ACC112 (cell line): ENCODE data around the gene COPS3.

Experiments used
- H2AFZ ChIP-seq: fragments of 200-600 bp; sonication (generic); one replicate; pipeline ENCODE4 v1.6.0; 2017; ENCODE audit warnings: antibody characterized with exemption, low read length; ENCODE audit not compliant: unreplicated experiment
- H3K27ac ChIP-seq: fragments of 200-600 bp; sonication (generic); 2 replicates; pipeline ENCODE4 v1.5.1; 2014; ENCODE audit warnings: low read depth, mild to moderate bottlenecking, antibody characterized with exemption, low read length, moderate library complexity
- H3K27me3 ChIP-seq: fragments of 200-600 bp; sonication (generic); 2 replicates; pipeline ENCODE4 v1.6.1; 2014; ENCODE audit warnings: mild to moderate bottlenecking, antibody characterized with exemption, low read length, moderate library complexity, mixed read lengths; ENCODE audit not compliant: insufficient read depth
- H3K36me3 ChIP-seq: fragments of 200-600 bp; sonication (generic); 2 replicates; pipeline ENCODE4 v1.6.1; 2016; ENCODE audit warnings: mild to moderate bottlenecking, antibody characterized with exemption, low read length, moderate library complexity, mixed read lengths; ENCODE audit not compliant: insufficient read depth
- H3K4me1 ChIP-seq: fragments of 200-600 bp; sonication (generic); one replicate; pipeline ENCODE4 v1.6.1; 2016; ENCODE audit warnings: low read length, mixed read lengths; ENCODE audit not compliant: insufficient read depth, unreplicated experiment, control insufficient read depth
- H3K4me3 ChIP-seq: fragments of 200-600 bp; sonication (generic); 2 replicates; pipeline ENCODE4 v1.5.1; 2014; ENCODE audit warnings: mild to moderate bottlenecking, low read depth, low read length
- H3K79me2 ChIP-seq: fragments of 200-600 bp; sonication (generic); one replicate; pipeline ENCODE4 v1.6.0; 2016; ENCODE audit warnings: low read length; ENCODE audit not compliant: control insufficient read depth, unreplicated experiment, insufficient read depth

COPS3 gene

DNA sequence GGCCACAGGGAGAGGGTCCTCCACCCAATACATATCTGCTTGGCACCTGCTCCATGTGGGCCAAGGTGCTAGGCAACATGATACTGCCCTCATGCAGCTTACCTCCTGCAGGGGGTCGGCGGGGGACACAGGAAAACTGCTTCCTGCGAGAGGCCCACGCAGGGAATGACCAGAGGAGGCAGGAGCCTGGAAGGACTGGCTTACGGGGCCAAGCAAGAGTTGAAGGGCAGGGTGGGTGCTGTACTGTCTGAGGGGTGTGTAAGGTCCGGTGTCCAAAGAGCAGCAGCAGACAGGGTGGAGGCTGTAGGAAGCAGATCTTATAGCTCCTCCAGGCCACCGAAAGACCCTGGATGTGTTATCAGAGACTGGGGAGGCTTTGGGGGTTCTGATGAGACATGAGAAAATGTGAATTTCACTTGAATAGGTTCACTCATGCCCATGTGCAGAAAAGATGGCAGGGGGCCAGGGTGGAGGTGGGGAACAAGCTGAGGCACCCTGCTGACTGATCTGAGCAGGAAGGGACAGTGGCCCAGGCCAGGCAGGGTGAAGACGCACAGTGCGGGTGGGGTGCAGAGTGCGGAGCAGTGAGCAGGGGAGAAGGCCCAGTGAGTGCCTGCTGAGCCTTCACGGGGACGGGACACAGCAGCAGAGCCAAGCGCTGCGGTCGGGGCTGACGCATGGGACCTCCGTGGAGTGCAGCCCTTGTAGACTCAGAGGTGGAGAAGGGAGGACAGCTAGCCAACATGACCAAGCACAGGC lies 52.3 kb downstream of the COPS3 start:
- no peaks in the 10 kb centered on the region for H3K4me1 ChIP-seq

DNA sequence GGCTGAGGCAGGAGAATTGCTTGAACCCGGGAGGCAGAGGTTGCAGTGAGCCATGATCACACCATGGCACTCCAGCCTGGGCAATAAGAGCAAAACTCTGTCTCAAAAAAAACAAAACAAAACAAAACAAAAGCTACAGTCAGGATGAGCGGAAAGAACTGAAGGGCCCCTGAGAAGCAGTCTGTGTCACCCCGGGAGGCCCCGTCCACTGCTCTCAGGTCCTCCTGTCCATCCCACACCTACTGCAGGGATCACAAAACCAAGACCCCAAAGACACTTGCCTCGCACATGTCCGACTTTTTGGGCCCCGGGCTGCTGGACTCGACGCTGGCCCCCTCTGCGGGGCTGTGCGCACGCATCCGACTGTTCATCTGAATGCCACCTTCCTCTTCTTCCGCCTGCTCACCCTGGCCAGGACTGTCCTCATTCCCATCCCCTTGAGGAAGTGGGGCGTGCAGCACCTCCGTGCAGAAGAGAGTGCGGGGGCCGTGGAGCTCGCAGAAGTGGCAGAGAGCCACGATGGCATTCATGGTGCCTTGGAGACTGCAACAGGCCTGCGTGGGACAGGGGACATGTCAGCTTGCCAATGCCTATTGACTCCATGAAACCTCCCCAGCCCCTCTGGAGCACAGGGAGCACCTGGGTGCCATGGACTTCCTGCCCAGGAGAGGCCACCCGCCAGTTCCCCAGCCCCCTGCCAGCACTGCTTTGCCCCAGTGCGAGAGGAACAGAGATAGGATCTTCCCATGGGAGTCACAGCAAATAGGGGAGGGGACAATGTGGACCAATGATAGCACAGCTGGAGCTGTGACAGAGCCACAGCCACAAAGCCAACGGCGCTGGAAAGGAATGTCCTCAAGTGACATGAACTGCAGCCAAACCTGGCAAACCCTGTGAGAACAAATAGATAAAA lies 53.2 kb downstream of the COPS3 start:
- H3K4me3 ChIP-seq, result no peak overlapping the region
- no peaks in the 10 kb centered on the region for H3K27me3 ChIP-seq
- peaks cover 18% of the 10 kb centered on the region; the same call in 1 of the 2 replicates for H3K36me3 ChIP-seq
- H3K27ac ChIP-seq, result no peak overlapping the region
- H2AFZ ChIP-seq, result no peak overlapping the region
- no peaks in the 10 kb centered on the region for H3K4me1 ChIP-seq
- peaks cover 30% of the 10 kb centered on the region for H3K79me2 ChIP-seq

More for the DNA sequence above, 52.3 kb downstream of the COPS3 start:
- Histone ChIP-seq H3K36me3 (peaks cover 15% of the 10 kb centered on the region; the same call in 1 of the 2 replicates), H3K27me3 (no peaks in the 10 kb centered on the region), H2AFZ (no peak overlapping the region), H3K4me3 (no peak overlapping the region), H3K79me2 (peaks cover 33% of the 10 kb centered on the region), H3K27ac (no peak overlapping the region)

DNA sequence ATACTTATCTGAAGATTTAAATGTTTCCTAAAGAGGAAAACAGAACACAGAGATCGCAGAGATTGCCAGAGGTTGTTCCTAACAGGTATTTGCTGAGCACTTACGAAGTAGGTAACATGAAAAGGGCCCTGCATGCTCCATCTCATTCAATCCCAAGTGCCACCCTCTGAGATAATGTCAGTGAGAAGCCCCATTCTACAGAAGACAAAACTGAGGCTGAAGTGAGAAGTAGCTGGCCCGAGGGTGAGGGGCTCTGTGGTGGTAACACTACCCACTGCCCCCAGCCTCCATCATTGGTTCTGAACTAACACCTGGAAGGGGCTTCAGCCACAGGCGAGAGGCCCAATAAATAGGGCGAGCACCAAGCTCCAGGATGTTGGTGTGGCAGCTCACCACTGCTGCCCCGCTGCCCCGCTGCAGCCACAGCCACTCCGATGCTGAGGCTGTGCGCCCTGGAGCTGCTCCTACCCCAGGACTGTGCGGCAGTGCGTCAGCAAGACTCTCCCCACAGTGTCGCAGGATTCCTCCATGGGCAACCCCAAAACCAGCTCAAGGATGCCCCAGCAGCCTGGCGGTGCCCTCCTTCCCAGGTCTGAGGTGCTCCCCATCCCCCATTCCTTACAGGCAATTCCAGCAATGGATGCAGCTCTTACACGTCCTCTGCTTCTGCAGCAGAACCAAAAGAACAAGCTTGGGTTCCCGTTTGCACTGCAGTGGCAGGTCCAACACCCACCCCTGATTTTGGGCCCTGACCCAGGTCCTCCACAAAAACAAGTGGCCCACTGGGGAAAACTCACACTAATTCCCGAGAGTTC lies 54.4 kb downstream of the COPS3 start:
- Histone ChIP-seq H3K79me2 (peaks cover 18% of the 10 kb centered on the region), H3K27me3 (no peaks in the 10 kb centered on the region), H3K36me3 (peaks cover 21% of the 10 kb centered on the region; the same call in 1 of the 2 replicates), H3K4me3 (no peak overlapping the region), H3K4me1 (no peaks in the 10 kb centered on the region), H3K27ac (no peak overlapping the region), H2AFZ (no peak overlapping the region)

DNA sequence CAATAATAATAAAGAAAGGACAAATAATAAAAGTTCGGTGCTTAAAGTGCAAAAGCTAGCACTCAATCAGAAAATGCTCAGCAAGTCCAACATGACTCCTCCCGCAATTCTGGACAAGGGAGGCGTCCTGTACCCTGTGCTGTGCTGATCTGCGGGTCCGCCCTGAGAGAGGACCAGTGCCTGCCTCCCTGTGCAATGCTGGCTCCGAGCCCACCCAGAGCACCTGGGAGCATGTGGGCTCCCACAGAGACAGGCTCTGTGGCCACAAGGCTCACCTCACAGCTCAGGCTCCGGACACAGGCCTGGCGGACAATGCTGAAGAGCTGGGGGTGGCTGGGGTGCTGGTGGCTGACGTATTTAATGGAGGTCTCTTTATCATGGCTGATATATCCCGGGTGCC lies 55.1 kb downstream of the COPS3 start:
- Histone ChIP-seq H2AFZ (no peak overlapping the region), H3K27me3 (no peaks in the 10 kb centered on the region), H3K79me2 (peaks cover 14% of the 10 kb centered on the region), H3K27ac (no peak overlapping the region), H3K4me3 (no peak overlapping the region), H3K36me3 (peaks cover 22% of the 10 kb centered on the region; the same call in 1 of the 2 replicates), H3K4me1 (no peaks in the 10 kb centered on the region)

DNA sequence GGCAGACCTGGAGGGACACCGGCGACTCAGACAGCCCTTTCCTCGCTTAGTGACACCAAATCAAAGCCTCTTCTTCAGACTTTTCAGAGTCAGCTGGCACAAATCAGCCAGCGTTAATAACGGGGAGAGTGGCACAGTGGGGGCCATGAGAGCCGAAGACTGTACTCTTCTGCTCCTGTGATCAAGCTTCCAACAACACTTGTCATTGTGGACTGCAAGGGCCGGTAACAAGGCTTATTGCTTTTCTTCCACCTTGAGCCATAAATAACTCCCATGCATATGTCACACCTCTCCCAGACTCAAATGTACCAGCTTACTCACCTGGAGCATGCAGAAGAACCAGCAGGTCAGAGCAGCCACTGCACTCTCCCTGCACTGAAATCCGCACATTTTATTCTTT lies 56.9 kb downstream of the COPS3 start:
- Histone ChIP-seq H3K4me1 (no peaks in the 10 kb centered on the region), H3K27ac (no peak overlapping the region), H2AFZ (no peak overlapping the region), H3K27me3 (no peaks in the 10 kb centered on the region), H3K36me3 (peaks cover 21% of the 10 kb centered on the region; the same call in 1 of the 2 replicates), H3K79me2 (peaks cover 6% of the 10 kb centered on the region), H3K4me3 (no peak overlapping the region)

DNA sequence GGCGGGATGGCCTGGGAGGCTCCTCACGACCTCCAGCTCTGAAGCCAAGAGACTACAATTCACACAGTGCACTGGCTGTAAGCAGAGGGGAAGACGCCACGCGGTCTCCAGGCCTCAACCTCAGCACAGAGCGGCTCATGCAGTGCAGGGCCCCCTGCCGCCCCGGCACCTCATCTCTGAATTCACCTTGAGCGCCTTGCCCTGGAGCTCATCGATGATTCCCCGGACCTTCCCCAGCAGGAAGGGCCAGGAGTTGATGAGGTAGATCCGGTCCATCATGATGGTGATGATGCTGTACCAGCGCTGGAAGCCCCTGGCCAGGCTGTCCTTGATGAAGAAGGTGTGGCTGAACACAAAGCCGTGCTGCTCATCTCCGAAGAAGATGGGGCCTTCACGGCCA lies 57.3 kb downstream of the COPS3 start:
- Histone ChIP-seq H3K36me3 (peaks cover 21% of the 10 kb centered on the region; the same call in 1 of the 2 replicates), H2AFZ (no peak overlapping the region), H3K4me1 (no peaks in the 10 kb centered on the region), H3K27me3 (no peaks in the 10 kb centered on the region), H3K4me3 (no peak overlapping the region), H3K79me2 (peaks cover 2% of the 10 kb centered on the region), H3K27ac (no peak overlapping the region)

DNA sequence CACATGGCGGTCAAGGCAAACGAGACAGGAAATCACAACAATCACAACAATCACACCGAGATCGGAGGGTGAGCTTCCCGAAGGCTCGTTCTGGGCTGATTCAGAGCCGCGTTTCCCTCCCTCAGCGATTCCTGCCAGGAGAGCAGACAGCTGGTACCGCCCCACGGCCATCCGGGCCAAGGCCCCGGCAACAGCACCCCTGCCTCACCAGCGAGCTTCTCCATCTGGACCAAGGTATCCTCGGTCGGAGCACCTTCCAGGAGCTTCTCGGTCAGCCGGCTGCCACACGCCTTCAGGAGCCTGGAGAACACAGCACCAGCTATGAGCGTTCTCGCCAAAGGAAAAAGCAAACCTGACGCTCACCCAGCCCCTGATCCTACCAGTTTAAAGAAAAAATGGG lies 59.7 kb downstream of the COPS3 start:
- H2AFZ ChIP-seq, result no peak overlapping the region
- H3K4me3 ChIP-seq, result no peak overlapping the region
- H3K27me3 ChIP-seq, result no peaks in the 10 kb centered on the region
- no peak overlapping the region for H3K27ac ChIP-seq
- peaks cover 2% of the 10 kb centered on the region for H3K79me2 ChIP-seq
- H3K4me1 ChIP-seq, result no peaks in the 10 kb centered on the region
- peaks cover 36% of the 10 kb centered on the region; the same call in 1 of the 2 replicates for H3K36me3 ChIP-seq

DNA sequence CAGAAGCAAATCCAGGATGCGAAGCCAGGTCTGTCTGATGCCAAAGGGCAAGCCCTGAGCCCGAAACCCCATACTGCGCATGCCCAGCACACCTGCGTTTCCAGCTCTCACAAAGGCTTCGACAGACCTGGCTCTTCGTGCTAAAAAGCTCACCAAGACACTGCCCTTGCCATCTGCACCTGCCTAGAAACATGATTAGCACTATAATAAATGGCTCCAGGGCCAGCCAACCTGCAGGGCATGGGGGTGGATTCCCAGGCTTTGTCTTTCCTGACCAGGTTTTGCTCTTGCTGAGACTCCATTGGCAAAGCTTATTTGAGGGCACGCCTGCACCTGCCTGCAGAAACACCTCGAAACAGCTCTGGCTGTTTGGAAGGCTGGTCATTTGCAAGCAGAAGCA lies 60.5 kb downstream of the COPS3 start:
- no peak overlapping the region for H3K27ac ChIP-seq
- no peak overlapping the region for H3K4me3 ChIP-seq
- no peak overlapping the region for H2AFZ ChIP-seq
- no peaks in the 10 kb centered on the region for H3K4me1 ChIP-seq
- peaks cover 36% of the 10 kb centered on the region; the same call in 1 of the 2 replicates for H3K36me3 ChIP-seq
- H3K79me2 ChIP-seq, result peaks cover 2% of the 10 kb centered on the region
- no peaks in the 10 kb centered on the region for H3K27me3 ChIP-seq

DNA sequence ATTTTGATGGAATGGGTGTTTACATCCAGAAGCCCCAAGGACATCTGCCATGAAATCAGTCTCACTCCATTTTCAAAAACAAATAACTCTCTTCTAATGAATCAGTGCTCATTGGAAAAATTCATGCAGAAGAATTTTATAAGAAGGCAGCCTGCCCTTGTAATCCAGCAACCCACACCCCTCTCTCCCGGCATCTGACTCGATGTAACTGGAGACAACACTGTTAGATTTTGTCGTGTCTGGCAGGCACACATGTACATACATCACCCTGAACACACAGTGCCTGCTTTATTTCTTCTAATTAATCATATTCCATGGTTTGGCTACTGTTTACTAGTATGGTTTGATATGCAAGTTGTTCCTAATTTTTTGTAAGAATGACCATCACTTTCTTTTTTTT lies 63.1 kb downstream of the COPS3 start:
- Histone ChIP-seq H3K79me2 (peaks cover 2% of the 10 kb centered on the region), H3K27ac (no peak overlapping the region), H2AFZ (no peak overlapping the region), H3K4me1 (no peaks in the 10 kb centered on the region), H3K4me3 (no peak overlapping the region), H3K27me3 (no peaks in the 10 kb centered on the region), H3K36me3 (peaks cover 27% of the 10 kb centered on the region; the same call in 1 of the 2 replicates)

DNA sequence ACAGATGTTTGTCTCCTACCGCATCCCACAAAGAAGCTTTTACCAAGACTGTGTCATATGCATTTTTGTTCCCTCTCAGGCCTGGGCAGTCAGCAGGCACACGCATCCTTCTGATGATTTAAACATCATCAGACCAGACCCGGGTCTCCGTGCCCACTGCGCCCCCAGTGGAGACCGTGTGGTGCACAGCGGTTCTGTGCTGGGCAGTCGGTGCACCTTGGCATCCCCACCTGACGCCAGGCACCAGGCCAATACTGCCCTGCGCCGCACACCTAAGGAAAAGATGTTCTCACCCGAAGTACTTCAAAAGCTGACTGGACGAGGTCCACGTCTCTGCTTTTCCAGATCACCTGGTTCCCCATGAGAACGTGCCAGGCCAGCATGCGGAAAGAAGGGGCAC lies 64.3 kb downstream of the COPS3 start:
- no peak overlapping the region for H3K4me3 ChIP-seq
- peaks cover 2% of the 10 kb centered on the region for H3K79me2 ChIP-seq
- no peak overlapping the region for H2AFZ ChIP-seq
- no peaks in the 10 kb centered on the region for H3K27me3 ChIP-seq
- no peaks in the 10 kb centered on the region for H3K4me1 ChIP-seq
- H3K27ac ChIP-seq, result no peak overlapping the region
- peaks cover 19% of the 10 kb centered on the region; the same call in 1 of the 2 replicates for H3K36me3 ChIP-seq
